GM06990 (cell line): ENCODE results near the gene UBE2N.
"Not testable (repeated sequence)": the region's sequence is repeated elsewhere in the genome, so short reads cannot be mapped to it uniquely, and the experiment has no call there.

Experiments used
- DNase-seq: peaks from one replicate; pipeline ENCODE4 v3.0.0-alpha.2; 2011; ENCODE audit not compliant: insufficient read length; ENCODE audit errors: extremely low read depth
- H3K27me3 ChIP-seq: replicated peaks from 2 replicates; pipeline ENCODE4 v1.6.0; 2011; ENCODE audit warnings: low read length; ENCODE audit not compliant: control insufficient read depth, insufficient read depth
- H3K36me3 ChIP-seq: 2 replicates; pipeline ENCODE4 v1.5.1; 2011; ENCODE audit warnings: low read length; ENCODE audit not compliant: control insufficient read depth, insufficient read depth
- H3K4me3 ChIP-seq: replicated peaks from 2 replicates; pipeline ENCODE4 v1.5.1; 2011; ENCODE audit warnings: low read depth, mild to moderate bottlenecking, control low read depth, low read length
- TF ChIP-seq, protein P1 (sequence below): IDR thresholded peaks from 2 replicates; pipeline ENCODE4 v1.5.1; 2011; ENCODE audit warnings: low read length, control low read depth, mild to moderate bottlenecking, inconsistent platforms; ENCODE audit not compliant: insufficient read depth, poor library complexity, severe bottlenecking

UBE2N gene

DNA sequence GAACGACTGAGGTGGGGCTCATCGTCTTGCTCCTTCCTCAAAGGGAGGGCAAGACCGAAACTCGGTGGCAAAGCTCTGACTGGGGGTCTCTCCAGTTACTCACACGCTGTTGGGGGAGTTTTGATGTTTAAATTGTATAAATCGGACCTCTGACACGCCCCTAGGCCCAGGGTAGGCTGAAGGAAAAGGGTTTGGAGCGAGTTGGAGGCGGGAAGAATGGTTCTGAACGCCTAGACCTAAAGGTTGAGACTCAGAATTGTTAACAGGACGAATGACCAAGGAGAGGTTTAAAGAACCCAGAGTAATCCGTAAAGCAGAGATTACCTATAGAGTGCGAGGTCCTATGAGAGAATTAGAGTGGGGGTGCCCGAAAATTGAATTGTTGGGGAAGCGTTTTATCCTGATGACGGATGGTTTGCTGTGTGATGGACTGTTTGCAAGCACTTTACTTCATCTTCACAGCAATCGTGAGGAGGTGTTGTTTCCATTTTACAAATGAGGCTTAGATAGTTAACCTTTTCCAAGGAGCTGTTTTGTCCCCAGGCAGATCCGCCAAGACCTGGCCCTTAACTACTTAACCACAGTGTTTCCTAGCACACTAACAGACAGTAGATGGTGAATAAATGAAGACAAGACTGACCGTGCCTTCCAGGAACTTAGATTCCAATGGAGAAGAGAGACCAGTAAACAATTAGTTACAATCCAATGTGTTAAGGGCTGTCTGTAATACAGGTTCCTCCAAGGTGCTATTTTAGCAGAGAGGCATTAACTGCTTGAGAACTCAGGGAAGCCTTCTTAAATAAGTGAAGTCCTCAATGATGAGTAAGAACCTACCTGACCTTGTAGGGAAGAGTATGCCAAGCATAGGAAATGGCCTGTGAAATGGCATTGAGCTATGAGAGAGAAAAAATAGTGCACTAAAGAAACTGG lies 929 bp upstream of the UBE2N start:
- DNase-seq: no peak
- TF ChIP-seq, protein P1, sequence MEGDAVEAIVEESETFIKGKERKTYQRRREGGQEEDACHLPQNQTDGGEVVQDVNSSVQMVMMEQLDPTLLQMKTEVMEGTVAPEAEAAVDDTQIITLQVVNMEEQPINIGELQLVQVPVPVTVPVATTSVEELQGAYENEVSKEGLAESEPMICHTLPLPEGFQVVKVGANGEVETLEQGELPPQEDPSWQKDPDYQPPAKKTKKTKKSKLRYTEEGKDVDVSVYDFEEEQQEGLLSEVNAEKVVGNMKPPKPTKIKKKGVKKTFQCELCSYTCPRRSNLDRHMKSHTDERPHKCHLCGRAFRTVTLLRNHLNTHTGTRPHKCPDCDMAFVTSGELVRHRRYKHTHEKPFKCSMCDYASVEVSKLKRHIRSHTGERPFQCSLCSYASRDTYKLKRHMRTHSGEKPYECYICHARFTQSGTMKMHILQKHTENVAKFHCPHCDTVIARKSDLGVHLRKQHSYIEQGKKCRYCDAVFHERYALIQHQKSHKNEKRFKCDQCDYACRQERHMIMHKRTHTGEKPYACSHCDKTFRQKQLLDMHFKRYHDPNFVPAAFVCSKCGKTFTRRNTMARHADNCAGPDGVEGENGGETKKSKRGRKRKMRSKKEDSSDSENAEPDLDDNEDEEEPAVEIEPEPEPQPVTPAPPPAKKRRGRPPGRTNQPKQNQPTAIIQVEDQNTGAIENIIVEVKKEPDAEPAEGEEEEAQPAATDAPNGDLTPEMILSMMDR: no peak
- H3K4me3 ChIP-seq: peak overlapping the region; percentile 86
- H3K27me3 ChIP-seq: no peaks in the 10 kb centered on the region
- H3K36me3 ChIP-seq: no peaks in the 10 kb centered on the region

DNA sequence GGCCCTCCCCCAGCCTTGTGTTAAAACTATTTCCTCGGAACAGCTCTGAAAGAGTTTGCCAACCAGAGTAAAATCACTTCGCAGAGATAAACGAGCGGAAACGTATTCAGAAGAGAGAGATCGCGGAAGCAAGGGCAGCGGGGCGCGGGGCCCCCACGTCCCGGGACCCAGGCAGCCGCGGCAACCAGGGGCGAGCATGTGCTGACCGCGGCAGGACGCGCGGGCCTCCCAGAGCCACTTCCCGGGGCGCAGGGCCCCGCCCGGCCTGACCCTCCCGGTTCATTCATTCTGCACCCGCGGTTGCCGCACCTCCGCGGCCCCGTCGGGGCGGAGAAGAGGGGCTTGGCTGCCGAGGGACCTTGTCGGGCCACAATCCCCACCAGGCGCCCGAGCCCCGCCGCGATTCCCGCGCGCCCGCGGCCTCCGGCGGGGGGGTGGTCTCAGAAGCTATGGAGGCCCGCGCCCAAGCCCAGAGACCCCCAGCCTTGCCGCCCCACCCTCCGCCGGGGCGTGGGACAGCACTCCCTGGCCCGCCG lies 598 bp downstream of the UBE2N start:
- peak; percentile 59 for DNase-seq
- Histone ChIP-seq H3K4me3 (peak overlapping the region; percentile 86), H3K27me3 (no peaks in the 10 kb centered on the region), H3K36me3 (no peaks in the 10 kb centered on the region)
- TF ChIP-seq, protein P1: no peak

DNA sequence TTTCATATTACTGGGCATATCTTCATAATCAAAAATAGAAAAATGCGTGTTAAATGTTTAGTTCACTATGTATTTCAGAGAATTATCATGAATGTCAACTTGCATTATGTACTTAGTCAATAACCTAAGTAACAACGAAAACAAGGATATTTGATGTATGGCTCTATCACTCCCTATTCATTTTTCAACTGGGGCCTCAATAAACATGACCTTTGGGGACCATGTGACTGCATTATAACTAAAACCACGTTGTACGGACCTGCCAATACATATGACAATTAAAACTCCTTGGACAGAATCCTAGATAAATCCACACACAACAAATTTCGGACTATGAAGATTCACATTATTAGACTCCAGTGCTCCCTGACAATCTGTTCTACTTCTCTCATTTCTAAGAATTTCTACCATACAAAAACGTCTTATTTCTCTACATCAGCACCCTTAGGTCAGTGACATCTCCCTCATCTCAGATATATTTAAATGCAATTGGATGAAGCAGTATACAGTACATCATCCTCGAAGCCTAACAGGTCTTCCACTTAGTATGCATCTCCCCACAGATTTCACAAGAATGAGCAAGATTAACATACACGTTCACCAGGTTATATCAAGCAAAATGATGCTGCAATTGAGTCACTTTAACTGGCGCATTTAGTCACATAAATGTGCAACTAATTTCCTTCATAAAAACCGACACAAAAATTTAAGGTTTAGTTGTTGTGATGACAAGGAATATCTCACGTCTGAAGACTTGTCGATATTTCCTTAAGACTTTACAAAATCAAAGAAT lies 1.5 kb downstream of the UBE2N start:
- DNase-seq: no peak
- H3K36me3 ChIP-seq: no peaks in the 10 kb centered on the region
- H3K4me3 ChIP-seq: peak overlapping the region; percentile 86
- TF ChIP-seq, protein P1: no peak
- no peaks in the 10 kb centered on the region for H3K27me3 ChIP-seq

DNA sequence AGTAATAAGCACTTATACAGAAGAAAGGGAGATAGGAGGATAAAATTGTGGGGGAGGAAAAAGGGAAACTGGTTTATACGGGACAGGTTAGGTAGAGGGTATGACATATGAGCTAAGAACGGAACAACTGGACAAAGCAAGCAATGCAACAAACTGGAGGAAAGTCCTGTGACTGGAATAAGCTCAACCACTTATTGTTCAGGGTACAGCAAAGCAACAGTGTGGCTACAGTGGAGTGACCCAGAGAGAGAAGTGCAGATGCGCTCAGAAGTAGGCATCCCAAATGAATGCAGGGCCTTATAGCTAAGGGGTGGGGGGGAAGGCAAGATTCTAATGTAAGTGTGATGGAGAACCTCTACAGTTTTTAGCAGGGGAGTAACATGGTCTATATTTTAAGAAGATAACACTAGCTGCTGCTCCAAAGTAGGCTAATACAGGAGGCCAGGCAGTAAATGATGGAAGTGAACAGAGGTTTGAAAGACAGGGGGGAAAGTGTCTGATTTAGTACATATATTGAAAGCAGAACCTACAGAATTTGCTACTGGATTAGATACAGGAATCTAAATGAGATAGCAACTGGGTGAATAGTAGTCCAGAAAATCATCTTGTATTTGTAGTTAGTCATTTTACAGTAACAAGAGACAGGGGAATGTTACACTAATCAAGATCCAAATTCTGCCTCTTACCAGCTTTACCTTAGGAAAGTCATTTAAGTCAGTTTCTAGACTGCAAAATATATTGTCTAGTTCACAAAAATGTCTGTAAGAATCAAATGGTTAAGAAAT lies 3.3 kb downstream of the UBE2N start:
- DNase-seq: no peak
- H3K4me3 ChIP-seq: peak overlapping the region; percentile 86; the same call in 1 of the 2 replicates
- TF ChIP-seq, protein P1: no peak

DNA sequence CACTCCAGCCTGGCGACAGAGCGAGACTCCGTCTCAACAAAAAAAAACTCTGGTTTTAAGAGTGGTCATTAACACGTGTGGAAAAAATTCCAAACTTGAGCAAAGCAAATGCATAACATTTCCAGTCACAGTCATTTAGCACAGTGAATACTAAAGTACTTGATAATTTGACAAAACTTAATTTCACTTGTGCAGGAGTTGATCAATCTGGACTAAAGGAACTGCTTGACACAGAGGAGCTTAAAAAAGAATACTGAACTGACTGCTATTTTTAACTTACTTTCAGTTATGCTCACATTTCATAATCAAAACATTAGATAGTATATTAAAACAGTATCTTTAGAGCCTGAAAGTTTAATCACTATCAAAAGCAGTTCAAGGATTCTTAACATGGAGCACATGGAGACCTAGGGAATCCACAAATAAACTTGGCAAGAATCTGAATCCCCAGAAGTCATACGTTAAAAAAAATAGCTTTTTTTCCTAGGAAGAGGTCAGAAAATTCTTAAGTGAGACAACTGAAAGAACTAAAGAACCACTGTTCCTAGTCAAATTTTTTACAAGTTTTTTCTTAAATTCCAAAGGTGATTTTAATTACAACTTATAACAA lies 7.4 kb downstream of the UBE2N start:
- Histone ChIP-seq H3K36me3 (no peaks in the 10 kb centered on the region), H3K4me3 (peak overlapping the region; percentile 42), H3K27me3 (no peaks in the 10 kb centered on the region)
- DNase-seq: no peak
- TF ChIP-seq, protein P1: no peak

More for the DNA sequence above, 3.3 kb downstream of the UBE2N start:
- Histone ChIP-seq H3K36me3 (no peaks in the 10 kb centered on the region), H3K27me3 (no peaks in the 10 kb centered on the region)

DNA sequence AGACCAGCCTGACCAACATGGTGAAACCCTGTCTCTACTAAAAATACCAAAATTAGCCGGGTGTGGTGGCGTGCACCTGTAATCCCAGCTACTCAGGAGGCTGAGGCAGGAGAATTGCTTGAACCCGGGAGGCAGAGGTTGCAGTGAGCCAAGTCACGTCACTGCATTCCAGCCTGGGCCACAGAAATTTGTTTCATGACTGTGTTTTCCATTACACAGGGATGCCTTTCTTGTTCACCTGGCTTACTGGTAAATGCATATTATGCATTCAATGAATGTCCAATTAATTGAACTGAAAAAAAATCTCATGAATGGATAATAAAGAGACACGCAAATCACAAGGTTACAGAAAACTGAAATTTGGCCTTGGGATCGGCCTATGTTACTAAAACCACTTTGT lies 9.7 kb downstream of the UBE2N start:
- H3K27me3 ChIP-seq, DNase-seq, H3K4me3 ChIP-seq, H3K36me3 ChIP-seq: not testable (repeated sequence)
